Esophagus squamous epithelium (tissue), 5 donors: ENCODE measurements around the gene TMCO4. TPM values are rescaled to one million over a fixed set of nuclear protein-coding genes. Genes with fewer than 3 reads are reported as not detected.
"Not testable (repeated sequence)": the region's sequence is repeated elsewhere in the genome, so short reads cannot be mapped to it uniquely, and the experiment has no call there.

Source experiments
- DNase-seq: peaks from one replicate; lab custom pipeline; 2025; lab: John Stamatoyannopoulos, UW
- H3K27ac ChIP-seq, 4 donors: fragments of 200-600 bp; sonication (generic); one replicate each; pipeline ENCODE4 v1.5.1; 2016 to 2019; ENCODE audit warnings: mild to moderate bottlenecking in 1 of 4
- H3K27me3 ChIP-seq, 4 donors: fragments of 200-600 bp; sonication (generic); 1 replicate in 3 of 4; 2 replicates in 1 of 4; pipeline versions ENCODE4 v1.5.1 to v1.6.0; 2017 to 2021; ENCODE audit warnings: antibody characterized with exemption in 1 of 4
- H3K36me3 ChIP-seq, 3 donors: fragments of 200-600 bp; sonication (generic); one replicate each; pipeline ENCODE4 v1.5.1; 2016 to 2019
- H3K4me1 ChIP-seq, 3 donors: fragments of 200-600 bp; sonication (generic); one replicate each; pipeline ENCODE4 v1.5.1; 2017 to 2019
- H3K4me3 ChIP-seq, 4 donors: fragments of 200-600 bp; sonication (generic); 1 replicate in 3 of 4; 2 replicates in 1 of 4; pipeline ENCODE4 v1.5.1; 2016 to 2019; ENCODE audit warnings: mild to moderate bottlenecking in 2 of 4, moderate library complexity in 1 of 4
- H3K9me3 ChIP-seq, 3 donors: fragments of 200-600 bp; sonication (generic); one replicate each; pipeline ENCODE4 v1.5.1; 2016 to 2019
- POLR2A ChIP-seq, 4 donors: fragments of 450-650 bp; IDR thresholded peaks; one replicate each; pipeline ENCODE4 v1.6.1; 2017; ENCODE audit warnings: antibody characterized with exemption in 4 of 4, mild to moderate bottlenecking in 4 of 4, moderate library complexity in 3 of 4
- WGBS, 2 donors: methylation state at CpG; one replicate each; pipeline ENCODE4 v1.1.5; 2018; 5-methylcytosine and 5-hydroxymethylcytosine counted together
- intact Hi-C: fragments of 100-400 bp; cut with DNase I; formaldehyde crosslinking; loops from one replicate; pipeline ENCODE4 v1.15.0; 2022
- total RNA-seq, 4 donors: library from RNA; depleted of rRNA; stranded (reverse); fragments of >200 nt; gene quantifications; one replicate each; pipeline ENCODE4 v1.1.0, GENCODE V29; 2016
- TF ChIP-seq, protein P1 (sequence below), 6 experiments: fragments of 450-650 bp in 4 of 6; fragments of 200-600 bp in 2 of 6; sonication (generic) in 2 of 6; IDR thresholded peaks; one replicate each; pipeline ENCODE4 v1.5.1; 2016 to 2019; ENCODE audit warnings: antibody characterized with exemption in 6 of 6, mild to moderate bottlenecking in 4 of 6, moderate library complexity in 4 of 6
- donor health status: DM: yes; HTN: yes; CAD: no.

The TMCO4 gene
- total RNA-seq, 4 donors from 2014 or later: 13.0 to 28.8 (median 21.2) TPM

DNA sequence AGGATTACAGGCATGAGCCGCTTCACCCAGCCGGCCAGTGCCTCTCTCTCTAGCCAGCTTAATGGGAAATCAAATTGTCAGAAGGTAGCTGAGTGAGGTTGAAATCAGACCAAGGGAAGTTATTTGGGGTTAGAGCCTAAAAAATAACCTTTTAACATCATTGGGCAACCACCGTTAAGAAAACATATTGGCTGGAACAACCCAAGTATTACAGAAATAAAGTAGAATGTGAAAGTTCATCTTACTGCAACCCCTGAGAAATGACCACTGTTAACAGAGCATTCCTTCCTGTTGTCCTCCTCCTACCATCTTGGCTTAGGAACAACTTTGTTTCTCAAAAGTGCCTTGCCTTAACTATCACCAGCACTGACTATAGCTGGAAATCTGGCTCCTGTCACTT, 18.6 kb upstream of the TMCO4 start:
- Histone ChIP-seq H3K27me3 (peaks cover 0 to 11% (median 0%) of the 10 kb centered on the region in 4 donors), H3K9me3 (no peaks in the 10 kb centered on the region), H3K4me3 (no peak overlapping the region), H3K4me1 (peaks cover 0 to 5% (median 0%) of the 10 kb centered on the region in 3 donors), H3K27ac (no peak overlapping the region), H3K36me3 (no peaks in the 10 kb centered on the region)
- DNase-seq: no peak
- TF ChIP-seq POLR2A (IDR thresholded peaks at IDR 0.05): no peak
- TF ChIP-seq, protein P1, sequence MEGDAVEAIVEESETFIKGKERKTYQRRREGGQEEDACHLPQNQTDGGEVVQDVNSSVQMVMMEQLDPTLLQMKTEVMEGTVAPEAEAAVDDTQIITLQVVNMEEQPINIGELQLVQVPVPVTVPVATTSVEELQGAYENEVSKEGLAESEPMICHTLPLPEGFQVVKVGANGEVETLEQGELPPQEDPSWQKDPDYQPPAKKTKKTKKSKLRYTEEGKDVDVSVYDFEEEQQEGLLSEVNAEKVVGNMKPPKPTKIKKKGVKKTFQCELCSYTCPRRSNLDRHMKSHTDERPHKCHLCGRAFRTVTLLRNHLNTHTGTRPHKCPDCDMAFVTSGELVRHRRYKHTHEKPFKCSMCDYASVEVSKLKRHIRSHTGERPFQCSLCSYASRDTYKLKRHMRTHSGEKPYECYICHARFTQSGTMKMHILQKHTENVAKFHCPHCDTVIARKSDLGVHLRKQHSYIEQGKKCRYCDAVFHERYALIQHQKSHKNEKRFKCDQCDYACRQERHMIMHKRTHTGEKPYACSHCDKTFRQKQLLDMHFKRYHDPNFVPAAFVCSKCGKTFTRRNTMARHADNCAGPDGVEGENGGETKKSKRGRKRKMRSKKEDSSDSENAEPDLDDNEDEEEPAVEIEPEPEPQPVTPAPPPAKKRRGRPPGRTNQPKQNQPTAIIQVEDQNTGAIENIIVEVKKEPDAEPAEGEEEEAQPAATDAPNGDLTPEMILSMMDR (IDR thresholded peaks at IDR 0.05): no peak
- intact Hi-C loops: no loop called here
- WGBS, 2 donors: 85 to 92% methylated on average over 1 to 3 of the region's 3 CpGs

DNA sequence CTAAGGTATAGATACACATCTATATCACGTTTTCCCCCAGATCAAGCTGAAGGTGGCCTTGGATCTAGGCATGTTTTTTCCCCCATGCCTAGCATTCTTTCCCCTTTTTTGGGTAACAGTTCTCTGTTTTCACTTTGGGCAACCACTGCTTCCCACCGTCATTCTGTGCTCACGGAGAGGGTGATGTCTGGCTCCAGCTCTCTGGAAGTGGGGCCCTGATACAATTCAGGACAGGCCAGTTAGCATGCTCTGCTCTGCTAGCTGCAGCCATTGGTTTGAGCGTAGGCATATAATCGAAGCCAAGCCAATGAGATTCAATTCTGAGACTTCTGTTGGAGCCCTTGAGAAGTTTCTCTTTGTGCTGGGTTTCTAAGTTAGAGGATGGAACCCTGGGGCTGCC, 17.4 kb upstream of the TMCO4 start:
- Histone ChIP-seq H3K4me3 (no peak overlapping the region), H3K9me3 (no peaks in the 10 kb centered on the region), H3K36me3 (no peaks in the 10 kb centered on the region), H3K27me3 (peaks cover 0 to 11% (median 0%) of the 10 kb centered on the region in 4 donors), H3K27ac (no peak overlapping the region), H3K4me1 (peaks cover 0 to 5% (median 0%) of the 10 kb centered on the region in 3 donors)
- TF ChIP-seq, protein P1 (IDR thresholded peaks at IDR 0.05): no peak
- TF ChIP-seq POLR2A (IDR thresholded peaks at IDR 0.05): no peak
- 73 to 74% methylated on average over 5 of the region's 5 CpGs for WGBS, 2 donors
- intact Hi-C loops: no loop called here
- no peak for DNase-seq

DNA sequence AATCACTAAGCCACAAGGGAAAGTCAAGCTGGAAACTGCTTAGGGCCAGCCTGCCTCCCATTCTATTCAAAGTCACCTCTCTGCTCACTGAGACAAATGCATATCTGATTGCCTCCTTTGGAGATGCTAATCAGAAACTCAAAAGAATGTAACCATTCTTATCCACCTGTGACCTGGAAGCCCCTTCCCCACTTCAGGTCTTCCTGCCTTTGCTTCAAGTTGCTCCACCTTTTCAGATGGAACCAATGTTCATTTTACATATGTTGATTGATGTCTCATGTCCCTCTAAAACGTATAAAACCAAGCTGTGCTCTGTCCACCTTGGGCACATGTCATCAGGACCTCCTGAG, 17.0 kb upstream of the TMCO4 start:
- H3K27me3 ChIP-seq, DNase-seq, H3K4me3 ChIP-seq, H3K4me1 ChIP-seq, H3K27ac ChIP-seq, H3K9me3 ChIP-seq, intact Hi-C loops, H3K36me3 ChIP-seq: not testable (repeated sequence)
- whole genome bisulfite sequencing, 2 donors: 40 to 50% methylated on average over 1 of the region's 1 CpG

DNA sequence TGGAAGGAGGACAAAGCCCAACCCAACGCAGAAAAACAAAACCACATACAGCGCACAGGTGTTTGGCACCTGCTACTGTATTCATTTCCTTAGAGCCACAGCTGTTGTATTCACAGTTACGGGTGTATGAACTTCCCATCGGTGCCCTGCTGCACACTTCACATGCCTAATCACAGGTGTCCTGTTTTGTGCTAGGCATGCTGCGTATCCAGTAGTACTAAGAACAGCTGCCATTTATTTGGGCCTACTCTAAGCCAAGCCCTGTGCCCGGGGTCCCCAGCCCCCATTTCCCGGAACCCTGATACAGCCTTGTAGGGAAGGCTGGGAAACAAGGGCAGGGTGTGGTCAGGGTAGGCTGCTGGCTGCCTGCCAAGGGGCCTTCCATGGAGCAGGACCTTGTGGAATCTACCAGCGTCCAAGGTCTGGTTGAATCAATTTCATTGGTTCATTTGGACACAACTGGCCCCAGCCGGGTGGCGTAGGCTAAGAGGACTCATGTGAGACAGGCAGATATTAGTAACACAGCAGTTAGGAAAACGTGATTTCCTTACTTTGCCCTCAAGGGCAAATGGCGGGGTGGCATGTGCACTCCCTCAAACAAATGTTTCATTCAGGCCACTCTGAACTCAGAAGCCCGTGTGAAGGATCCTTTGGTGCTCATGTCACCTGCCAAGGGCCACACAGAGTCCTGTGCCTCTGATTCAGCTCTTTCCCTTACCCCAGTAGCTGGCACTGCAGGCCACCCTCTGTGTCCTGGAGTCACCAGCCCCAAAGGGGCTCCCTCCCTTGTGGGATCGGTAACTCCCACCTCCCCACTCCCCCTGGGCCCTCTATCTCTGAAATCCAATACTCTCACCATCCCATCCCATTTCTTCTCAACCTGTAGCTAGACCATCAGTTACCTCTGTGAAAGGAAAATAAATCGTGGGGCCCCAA, 16.4 kb upstream of the TMCO4 start:
- H3K4me3 ChIP-seq: no peak overlapping the region
- no peaks in the 10 kb centered on the region for H3K36me3 ChIP-seq
- H3K4me1 ChIP-seq: peaks cover 0 to 5% (median 0%) of the 10 kb centered on the region in 3 donors
- intact Hi-C loops: no loop called here
- H3K27ac ChIP-seq: no peak overlapping the region
- peaks cover 0 to 7% (median 0%) of the 10 kb centered on the region in 4 donors for H3K27me3 ChIP-seq
- no peak for DNase-seq
- no peaks in the 10 kb centered on the region for H3K9me3 ChIP-seq
- 43 to 56% methylated on average over 15 of the region's 15 CpGs for WGBS, 2 donors
- TF ChIP-seq, protein P1 (IDR thresholded peaks at IDR 0.05): no peak

DNA sequence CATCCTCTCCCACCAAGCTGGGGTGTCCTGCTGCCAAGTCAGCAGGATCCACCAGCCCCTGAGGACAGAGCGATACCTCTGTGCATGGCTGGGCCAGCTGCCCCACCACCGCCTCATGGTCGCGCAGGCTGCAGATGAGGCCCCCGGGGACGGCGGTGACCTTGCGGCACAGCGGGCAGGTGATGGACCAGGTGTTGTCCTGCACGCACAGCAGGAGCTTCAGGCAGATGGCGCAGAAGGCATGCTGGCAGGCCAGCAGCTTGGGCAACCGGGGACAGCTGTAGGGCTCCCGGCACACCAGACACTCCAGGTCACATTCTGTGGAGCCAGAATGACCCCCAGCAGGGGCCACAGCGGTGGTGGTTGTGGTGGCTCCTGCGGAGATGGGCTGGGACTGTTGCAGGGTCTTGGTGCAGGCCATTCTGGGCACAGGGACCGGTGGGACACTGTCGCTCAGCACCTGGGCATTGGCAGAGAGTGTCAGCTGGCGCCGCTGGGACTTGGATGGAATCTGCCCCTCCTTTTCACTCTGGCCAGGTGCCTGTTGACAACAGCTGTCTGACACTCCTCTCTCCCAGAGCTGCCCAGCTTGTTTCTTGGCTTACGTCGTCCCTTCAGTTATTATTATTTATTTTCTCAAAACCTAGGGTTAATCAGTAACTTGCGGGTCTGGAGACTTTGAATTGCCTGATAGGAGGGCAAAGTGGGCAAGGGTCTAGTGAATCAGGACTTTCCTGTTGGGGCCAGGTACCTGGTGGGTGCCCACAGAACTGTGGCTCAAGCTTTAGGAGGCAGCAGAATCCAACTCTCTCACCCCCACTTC, 15.2 kb upstream of the TMCO4 start, which contains the start of gene RNF186:
Gene RNF186 (minus strand): TSS at position 603 of the 823 bp plus-strand sequence. CDS start 182 bp downstream, at position 421.
- no peak for DNase-seq
- Histone ChIP-seq H3K4me1 (peaks cover 0 to 5% (median 0%) of the 10 kb centered on the region in 3 donors), H3K36me3 (no peaks in the 10 kb centered on the region), H3K27me3 (peaks cover 0 to 7% (median 0%) of the 10 kb centered on the region in 4 donors), H3K4me3 (no peak within 1 kb of the TSS), H3K9me3 (no peaks in the 10 kb centered on the region), H3K27ac (no peak within 1 kb of the TSS)
- WGBS, 2 donors: 64 to 81% methylated on average over 6 to 9 of the region's 22 CpGs
- TF ChIP-seq POLR2A (IDR thresholded peaks at IDR 0.05): no peak
- TF ChIP-seq, protein P1 (IDR thresholded peaks at IDR 0.05): no peak
- intact Hi-C loops: no loop called here
